Measurements from ENCODE around the gene HSPA9.

The HSPA9 gene

DNA sequence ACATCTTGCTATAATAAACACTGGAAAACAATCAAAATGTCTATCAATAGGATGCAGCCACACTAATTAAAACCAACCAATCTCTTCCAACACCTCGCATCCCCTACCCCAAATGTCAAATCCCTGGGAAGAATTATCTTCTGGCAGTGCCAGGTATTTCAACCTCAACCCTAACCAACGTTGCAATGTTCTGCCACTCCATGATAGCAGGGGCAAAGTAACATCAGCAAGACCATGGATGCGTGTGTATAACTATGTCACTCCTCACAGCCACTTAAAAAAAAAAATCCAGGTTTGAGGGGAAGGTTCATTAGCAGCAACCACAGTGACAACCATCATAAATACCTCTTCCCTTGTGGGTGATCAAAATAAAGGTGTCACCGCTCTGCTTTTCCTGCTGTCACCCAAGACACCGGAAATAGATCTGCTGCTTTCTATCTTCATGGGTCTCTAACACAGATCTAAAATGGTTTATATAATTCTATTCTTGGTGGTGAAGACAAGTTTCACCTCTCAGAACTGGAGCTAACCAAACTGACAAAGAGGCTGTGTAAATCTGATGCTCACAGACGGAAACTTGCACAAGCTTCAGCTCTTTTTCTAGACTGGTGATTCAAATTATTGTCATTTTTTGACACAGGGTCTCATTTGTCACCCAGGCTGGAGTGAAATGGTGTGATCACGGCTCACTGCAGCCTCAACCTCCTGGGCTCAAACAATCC is 9.9 kb downstream of the HSPA9 start:
- no peak overlapping the region for H3K4me3 ChIP-seq (ENCODE audit: low read depth in 1 of 2, low read length in 1 of 2)
- TF ChIP-seq CTCF (IDR thresholded peaks at IDR 0.05), result no peak
- no peaks in the 10 kb centered on the region for H3K4me1 ChIP-seq (ENCODE audit: control insufficient read depth in 1 of 2, insufficient read depth in 1 of 2, low read depth in 1 of 2, low read length in 1 of 2)
- no peak overlapping the region for H3K27ac ChIP-seq
- H3K27me3 ChIP-seq, result no peaks in the 10 kb centered on the region
- peaks cover 71% of the 10 kb centered on the region for H3K36me3 ChIP-seq
- H3K9me3 ChIP-seq, result no peaks in the 10 kb centered on the region

DNA sequence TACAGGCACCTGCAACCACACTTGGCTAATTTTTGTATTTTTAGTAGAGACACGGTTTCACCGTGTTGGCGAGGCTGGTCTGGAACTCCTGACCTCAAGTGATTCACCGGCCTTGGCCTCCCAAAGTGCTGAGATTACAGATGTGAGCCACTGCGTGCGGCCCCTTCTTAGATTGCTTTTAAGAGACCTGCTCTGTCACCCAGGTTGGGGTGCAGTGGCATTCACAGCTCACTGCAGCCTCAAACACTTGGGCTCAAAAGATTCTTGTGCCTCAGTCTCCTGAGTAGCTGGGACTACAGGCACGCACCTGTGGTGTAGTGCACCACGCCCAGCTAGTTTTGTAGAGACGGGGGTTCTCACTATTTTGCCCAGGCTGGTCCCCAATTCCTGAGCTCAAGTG is 11.0 kb downstream of the HSPA9 start:
- no peak for TF ChIP-seq CTCF (IDR thresholded peaks at IDR 0.05)
- Histone ChIP-seq H3K4me1 (ENCODE audit: control insufficient read depth in 1 of 2, insufficient read depth in 1 of 2, low read depth in 1 of 2, low read length in 1 of 2) (no peaks in the 10 kb centered on the region), H3K9me3 (no peaks in the 10 kb centered on the region), H3K27ac (no peak overlapping the region), H3K4me3 (ENCODE audit: low read depth in 1 of 2, low read length in 1 of 2) (no peak overlapping the region), H3K27me3 (no peaks in the 10 kb centered on the region), H3K36me3 (peaks cover 77% of the 10 kb centered on the region)

DNA sequence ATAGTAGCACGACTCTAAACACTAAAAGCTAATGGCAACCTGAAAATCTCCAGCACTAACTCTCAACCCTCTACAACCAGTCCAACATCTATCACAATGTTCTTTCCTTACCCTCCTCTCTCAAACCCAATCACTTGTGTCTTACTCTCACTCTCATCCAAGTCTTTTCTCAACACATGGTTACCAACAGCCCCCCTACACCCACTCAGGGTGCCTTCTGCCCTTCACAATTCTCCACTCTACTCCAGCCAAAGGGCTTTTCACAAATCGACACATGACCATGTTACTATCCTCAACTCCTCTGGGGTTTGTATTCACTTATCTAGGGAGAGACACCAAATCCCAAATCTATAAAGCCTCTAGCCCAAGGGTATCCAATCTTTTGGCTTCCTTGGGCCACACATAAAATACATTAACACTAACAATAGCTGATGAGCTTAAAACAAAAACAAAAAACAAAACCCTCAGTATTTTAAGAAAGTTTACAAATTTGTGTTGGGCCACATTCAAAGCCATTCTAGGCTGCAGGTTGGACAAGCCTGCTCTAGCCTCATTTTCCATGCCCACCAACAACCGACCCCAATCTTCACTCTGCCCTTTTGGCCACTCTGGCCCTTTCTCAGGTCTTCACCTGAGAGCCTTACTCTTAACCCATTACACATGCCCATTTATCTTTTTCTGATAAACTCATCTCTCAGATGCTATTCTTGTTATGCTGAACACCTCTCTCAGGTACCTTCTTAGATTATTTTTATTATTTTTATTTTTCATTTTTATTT is 11.7 kb downstream of the HSPA9 start:
- Histone ChIP-seq H3K27ac (no peak overlapping the region), H3K4me1 (ENCODE audit: control insufficient read depth in 1 of 2, insufficient read depth in 1 of 2, low read depth in 1 of 2, low read length in 1 of 2) (no peaks in the 10 kb centered on the region), H3K36me3 (peaks cover 75% of the 10 kb centered on the region), H3K4me3 (ENCODE audit: low read depth in 1 of 2, low read length in 1 of 2) (no peak overlapping the region), H3K9me3 (no peaks in the 10 kb centered on the region), H3K27me3 (no peaks in the 10 kb centered on the region)
- TF ChIP-seq CTCF (IDR thresholded peaks at IDR 0.05), result no peak

DNA sequence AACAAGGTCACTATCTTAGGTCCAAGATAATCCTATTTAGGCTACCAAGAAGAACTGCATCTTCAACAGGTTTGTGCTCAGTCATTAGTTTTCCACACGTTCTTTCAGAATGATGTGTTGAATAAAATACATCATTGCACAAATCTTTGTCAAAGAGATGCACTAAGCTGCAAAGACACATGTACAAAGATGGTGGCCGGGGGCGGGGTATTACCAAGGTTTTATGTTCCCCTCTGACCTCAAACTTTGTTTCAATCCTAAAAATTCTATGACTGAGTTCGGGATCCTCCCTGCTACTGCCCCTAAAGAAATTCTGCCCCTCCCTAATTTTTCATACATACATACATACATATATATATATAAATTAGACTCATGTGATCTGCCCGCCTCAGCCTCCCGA is 14.2 kb downstream of the HSPA9 start:
- no peak overlapping the region for H3K27ac ChIP-seq

GRCh38 chr5:138559937-138560336 is 15.3 kb downstream of the HSPA9 start:
- H3K4me3 ChIP-seq (ENCODE audit: low read depth in 1 of 2, low read length in 1 of 2), result no peak overlapping the region
- no peak for TF ChIP-seq CTCF (IDR thresholded peaks at IDR 0.05)
- H3K27me3 ChIP-seq, result no peaks in the 10 kb centered on the region
- H3K4me1 ChIP-seq (ENCODE audit: control insufficient read depth in 1 of 2, insufficient read depth in 1 of 2, low read depth in 1 of 2, low read length in 1 of 2), result no peaks in the 10 kb centered on the region
- H3K27ac ChIP-seq, result no peak overlapping the region
- H3K36me3 ChIP-seq, result peaks cover 74% of the 10 kb centered on the region
- H3K9me3 ChIP-seq, result no peaks in the 10 kb centered on the region

More for the DNA sequence above, 14.2 kb downstream of the HSPA9 start:
- TF ChIP-seq CTCF (IDR thresholded peaks at IDR 0.05), result no peak
- no peaks in the 10 kb centered on the region for H3K4me1 ChIP-seq (ENCODE audit: control insufficient read depth in 1 of 2, insufficient read depth in 1 of 2, low read depth in 1 of 2, low read length in 1 of 2)
- H3K9me3 ChIP-seq, result no peaks in the 10 kb centered on the region
- H3K36me3 ChIP-seq, result peaks cover 79% of the 10 kb centered on the region
- H3K27me3 ChIP-seq, result no peaks in the 10 kb centered on the region
- H3K4me3 ChIP-seq (ENCODE audit: low read depth in 1 of 2, low read length in 1 of 2), result no peak overlapping the region

All from neutrophil (primary cell).